B cell (primary cell): ENCODE data around the gene CTBP2.

Source experiments
- CTCF ChIP-seq: fragments of 200-600 bp; IDR thresholded peaks from one replicate; pipeline ENCODE4 v1.8.0; 2022; ENCODE audit warnings: antibody characterized with exemption, mild to moderate bottlenecking
- EZH2 ChIP-seq: IDR thresholded peaks from 2 replicates; pipeline ENCODE4 v1.6.1; 2012; ENCODE audit warnings: borderline replicate concordance, low read depth, mild to moderate bottlenecking, moderate library complexity, low read length; ENCODE audit not compliant: insufficient read depth, poor library complexity, severe bottlenecking

GRCh38 chr10:125162120-125162931, 2.0 kb upstream of the CTBP2 start:
- TF ChIP-seq EZH2 = no peak
- no peak for TF ChIP-seq CTCF
